ENCODE data around the gene ABCA6. TPM values are rescaled to one million over a fixed set of nuclear protein-coding genes. Genes with fewer than 3 reads are reported as not detected.

Gene ABCA6
- total and polyA plus RNA-seq, 10 of the 15 experiments (the other 5 are each of a cell fraction or from before 2014, with no cell fraction given): 6.8 to 36.9 (median 12.6) TPM

GRCh38 chr17:69134112-69134511 lies 7.6 kb downstream of the ABCA6 start:
- WGBS (ENCODE audit: insufficient coverage, insufficient replicate concordance, low lambda C conversion rate, missing lambda C conversion rate): 91% methylated on average over 3 of the region's 3 CpGs
- Histone ChIP-seq H3K79me2 (ENCODE audit: control insufficient read depth, insufficient read depth, low read length) (no peaks in the 10 kb centered on the region), H3K4me2 (ENCODE audit: control insufficient read depth, insufficient read depth) (no peak overlapping the region), H2AFZ (ENCODE audit: control insufficient read depth, low read depth, low read length) (no peak overlapping the region), H3K27ac (ENCODE audit: control insufficient read depth, insufficient read depth) (no peak overlapping the region), H3K27me3 (replicated peaks in 1 of 2; ENCODE audit: control insufficient read depth in 2 of 2, insufficient read depth in 2 of 2, low read length in 1 of 2) (no peaks in the 10 kb centered on the region), H3K4me3 (no peak overlapping the region), H3K36me3 (ENCODE audit: control insufficient read depth in 2 of 2, insufficient read depth in 2 of 2, low read length in 1 of 2) (no peaks in the 10 kb centered on the region), H3K4me1 (ENCODE audit: control insufficient read depth, insufficient read depth, low read length) (no peaks in the 10 kb centered on the region), H3K9me3 (replicated peaks; ENCODE audit: control insufficient read depth, insufficient read depth, low read length) (no peaks in the 10 kb centered on the region; the same call in 2 of the 3 replicates), H3K9ac (ENCODE audit: control insufficient read depth, insufficient read depth, low read length) (no peak overlapping the region), H4K20me1 (ENCODE audit: control insufficient read depth, insufficient read depth) (no peaks in the 10 kb centered on the region)
- ChIA-PET CTCF (no interaction called here), SMC1A (ENCODE audit: uncharacterized antibody, unreplicated experiment) (no interaction called here), POLR2A (no interaction called here), RAD21 (ENCODE audit: unreplicated experiment) (no interaction called here)
- no peak for FAIRE-seq
- DNase-seq (ENCODE audit: low read depth, low spot score): no peak
- no TSS peak for BruUV-seq (replicated peaks)
- ATAC-seq: no peak
- in situ Hi-C loops (cut with MboI): no loop called here
- intact Hi-C loops (cut with micrococcal nuclease; ENCODE audit: unreplicated experiment): no loop called here
- TF ChIP-seq ZNF274 (IDR thresholded peaks at IDR 0.05; ENCODE audit: insufficient read depth, insufficient read length) (no peak), NBN (IDR thresholded peaks at IDR 0.05) (no peak), HDAC2 (IDR thresholded peaks at IDR 0.05) (no peak), ZNF592 (IDR thresholded peaks at IDR 0.05) (no peak), CHD4 (IDR thresholded peaks at IDR 0.05) (no peak), CTCF (IDR thresholded peaks at IDR 0.05 in 2 of 3, conservative IDR thresholded peaks at IDR 0.05 in 1 of 3; ENCODE audit: control insufficient read depth in 2 of 3, extremely low read depth in 1 of 3, insufficient read depth in 1 of 3, low read depth in 3 of 3, low read length in 3 of 3) (no peak), NR2F1 (conservative IDR thresholded peaks at IDR 0.05) (no peak), BRCA1 (IDR thresholded peaks at IDR 0.05; ENCODE audit: low read depth, low read length) (no peak), USF1 (IDR thresholded peaks at IDR 0.05; ENCODE audit: borderline replicate concordance, extremely low read length, insufficient read depth, low read depth, low read length) (no peak), STAT1 (conservative IDR thresholded peaks at IDR 0.05) (no peak), RAD51 (IDR thresholded peaks at IDR 0.05) (no peak), NFIC (IDR thresholded peaks at IDR 0.05; ENCODE audit: low read depth, low read length) (no peak), WRNIP1 (IDR thresholded peaks at IDR 0.05; ENCODE audit: borderline replicate concordance, low read depth, low read length) (no peak), SUZ12 (IDR thresholded peaks at IDR 0.05; ENCODE audit: unreplicated experiment) (no peak)
- TF ChIP-seq, protein P1, sequence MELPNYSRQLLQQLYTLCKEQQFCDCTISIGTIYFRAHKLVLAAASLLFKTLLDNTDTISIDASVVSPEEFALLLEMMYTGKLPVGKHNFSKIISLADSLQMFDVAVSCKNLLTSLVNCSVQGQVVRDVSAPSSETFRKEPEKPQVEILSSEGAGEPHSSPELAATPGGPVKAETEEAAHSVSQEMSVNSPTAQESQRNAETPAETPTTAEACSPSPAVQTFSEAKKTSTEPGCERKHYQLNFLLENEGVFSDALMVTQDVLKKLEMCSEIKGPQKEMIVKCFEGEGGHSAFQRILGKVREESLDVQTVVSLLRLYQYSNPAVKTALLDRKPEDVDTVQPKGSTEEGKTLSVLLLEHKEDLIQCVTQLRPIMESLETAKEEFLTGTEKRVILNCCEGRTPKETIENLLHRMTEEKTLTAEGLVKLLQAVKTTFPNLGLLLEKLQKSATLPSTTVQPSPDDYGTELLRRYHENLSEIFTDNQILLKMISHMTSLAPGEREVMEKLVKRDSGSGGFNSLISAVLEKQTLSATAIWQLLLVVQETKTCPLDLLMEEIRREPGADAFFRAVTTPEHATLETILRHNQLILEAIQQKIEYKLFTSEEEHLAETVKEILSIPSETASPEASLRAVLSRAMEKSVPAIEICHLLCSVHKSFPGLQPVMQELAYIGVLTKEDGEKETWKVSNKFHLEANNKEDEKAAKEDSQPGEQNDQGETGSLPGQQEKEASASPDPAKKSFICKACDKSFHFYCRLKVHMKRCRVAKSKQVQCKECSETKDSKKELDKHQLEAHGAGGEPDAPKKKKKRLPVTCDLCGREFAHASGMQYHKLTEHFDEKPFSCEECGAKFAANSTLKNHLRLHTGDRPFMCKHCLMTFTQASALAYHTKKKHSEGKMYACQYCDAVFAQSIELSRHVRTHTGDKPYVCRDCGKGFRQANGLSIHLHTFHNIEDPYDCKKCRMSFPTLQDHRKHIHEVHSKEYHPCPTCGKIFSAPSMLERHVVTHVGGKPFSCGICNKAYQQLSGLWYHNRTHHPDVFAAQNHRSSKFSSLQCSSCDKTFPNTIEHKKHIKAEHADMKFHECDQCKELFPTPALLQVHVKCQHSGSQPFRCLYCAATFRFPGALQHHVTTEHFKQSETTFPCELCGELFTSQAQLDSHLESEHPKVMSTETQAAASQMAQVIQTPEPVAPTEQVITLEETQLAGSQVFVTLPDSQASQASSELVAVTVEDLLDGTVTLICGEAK (IDR thresholded peaks at IDR 0.05; ENCODE audit: borderline replicate concordance): no peak
